HepG2 (cell line): ENCODE measurements around the gene RSKR. TPM values are rescaled to one million over a fixed set of nuclear protein-coding genes. Genes with fewer than 3 reads are reported as not detected.

Source experiments
- HNRNPL ChIP-seq: fragments of 200-400 bp; formaldehyde crosslinking; IDR thresholded peaks from 2 replicates; pipeline ENCODE4 v1.6.1; 2017; ENCODE audit warnings: mild to moderate bottlenecking, low read depth, low read length
- ZNF646 ChIP-seq: sonication (generic); formaldehyde crosslinking; IDR thresholded peaks from 2 replicates; pipeline ENCODE4 v1.9.0; 2021; ENCODE audit warnings: mild to moderate bottlenecking, missing genetic modification reagents
- polyA plus RNA-seq, 8 experiments: library from polyadenylated mRNA; depleted of rRNA in 3 of 8; stranded (reverse) in 7 of 8; unstranded in 1 of 8; fragments of >200 nt; fragmentation: Illumina TruSeq in 4 of 8; extraction: Trizol in 4 of 8; gene quantifications; 2 replicates each; pipeline versions ENCODE4 v1.2.1 to v1.2.3, GENCODE V29; 2011 to 2016; ENCODE audit warnings: low read depth in 4 of 8, missing spikeins in 1 of 8, mixed read lengths in 1 of 8; ENCODE audit not compliant: insufficient read depth in 1 of 8
- total RNA-seq, 5 experiments: library from RNA; depleted of rRNA; stranded (reverse); fragments of >200 nt; fragmentation: Illumina TruSeq; extraction: Trizol; gene quantifications; 2 replicates each; pipeline ENCODE4 v1.2.3, GENCODE V29; 2016; ENCODE audit warnings: low read depth in 1 of 5

The RSKR gene
- total and polyA plus RNA-seq, 2 of the 13 experiments (the other 11 are each of a cell fraction or from before 2014, with no cell fraction given): 5.0 to 10.4 TPM

GRCh38 chr17:28572259-28573039 lies 41.5 kb downstream of the RSKR start (continued):
- TF ChIP-seq ZNF646 (CRISPR knock-in tag) (0 out of 2 replicates have a peak, but pooled peaks have one; percentile 30), HNRNPL (0 out of 2 replicates have a peak, but pooled peaks have one; percentile 35)
